ENCODE measurements around the gene GTF2F2.
"Not testable (repeated sequence)": the region's sequence is repeated elsewhere in the genome, so short reads cannot be mapped to it uniquely, and the experiment has no call there.

GTF2F2 gene

DNA sequence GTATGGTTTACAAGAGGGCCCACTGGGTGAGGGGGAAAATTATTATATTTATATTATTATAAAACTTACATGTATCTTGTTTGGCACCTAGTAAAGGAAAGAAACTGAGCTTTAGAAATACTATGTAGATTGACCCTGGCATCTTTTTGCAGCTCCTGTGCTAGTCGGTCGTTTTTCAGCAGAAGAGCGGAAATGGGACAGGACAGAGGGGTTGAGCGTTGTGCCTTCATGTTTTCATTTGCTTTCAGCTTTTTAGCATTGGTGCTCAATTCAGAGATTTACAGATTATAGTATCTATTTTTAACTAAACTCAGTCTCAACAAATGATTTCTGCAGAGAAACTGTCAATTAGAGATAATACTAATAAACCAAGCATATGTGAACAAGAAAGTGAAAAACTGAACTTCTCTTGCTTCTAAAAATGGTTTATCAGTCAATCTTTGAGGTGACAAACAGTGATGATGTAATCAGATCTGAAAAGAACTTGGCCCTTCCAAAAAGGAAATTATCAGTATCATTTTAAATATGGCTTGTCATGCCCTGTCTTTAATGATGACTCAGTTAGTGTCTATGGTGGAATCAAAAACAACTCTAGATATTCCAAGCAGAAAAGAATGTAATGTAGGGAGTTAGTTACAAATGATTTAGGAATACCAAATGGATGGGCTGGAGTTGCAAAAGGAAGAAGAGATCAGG is 137.5 kb downstream of the GTF2F2 start:
- DNase-seq = no peak

DNA sequence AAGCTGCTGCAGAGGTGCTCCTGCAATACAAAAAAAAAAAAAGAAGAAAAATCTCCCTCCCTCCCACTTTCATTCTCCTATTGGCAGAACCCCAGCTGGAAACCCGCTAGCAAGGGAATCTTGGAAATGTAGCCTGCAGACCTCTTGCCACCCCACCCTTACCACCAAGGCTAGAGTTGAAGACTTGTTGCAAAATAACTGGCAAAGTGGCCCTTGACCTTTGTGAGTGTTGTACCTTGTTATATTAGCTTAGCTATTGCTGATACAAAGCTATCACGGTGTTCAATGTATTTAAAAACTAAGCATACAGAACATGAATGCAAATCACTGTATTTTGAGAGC is 138.0 kb downstream of the GTF2F2 start:
- DNase-seq = no peak

DNA sequence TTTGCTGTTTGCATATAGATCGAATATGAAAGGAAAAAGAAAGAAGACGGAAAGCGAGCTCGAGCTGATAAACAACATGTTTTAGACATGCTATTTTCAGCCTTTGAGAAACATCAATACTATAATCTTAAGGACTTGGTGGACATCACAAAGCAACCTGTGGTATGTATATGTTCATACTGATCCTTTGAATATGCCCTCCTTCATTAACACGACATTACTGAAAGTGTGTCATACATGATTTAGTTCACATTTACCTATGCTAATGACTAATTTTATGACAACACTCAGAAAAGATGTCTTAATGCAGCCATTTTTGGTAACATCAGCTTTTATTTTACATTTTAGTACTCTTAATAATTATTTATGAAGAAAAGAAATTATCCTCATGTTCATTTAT is 146.9 kb downstream of the GTF2F2 start:
- DNase-seq = no peak

DNA sequence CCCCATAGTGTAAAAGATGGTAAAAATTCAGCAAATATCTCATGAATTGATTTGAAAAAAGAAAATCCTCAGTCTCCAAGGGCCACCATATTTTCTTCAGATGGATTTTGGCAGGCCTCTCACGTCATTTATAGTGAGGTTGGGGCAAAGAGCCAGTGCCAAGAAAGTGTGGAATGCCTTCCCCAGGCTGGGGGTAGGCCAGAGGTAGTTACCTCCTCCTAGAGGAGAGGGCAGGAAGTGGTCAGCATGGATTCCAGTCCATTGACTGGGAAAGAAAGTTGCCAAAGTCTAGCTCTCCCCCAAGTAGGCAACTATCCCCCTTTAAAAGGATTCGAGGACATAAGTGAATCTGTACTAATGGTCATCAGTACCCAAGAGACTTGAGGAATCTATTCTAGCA is 148.9 kb downstream of the GTF2F2 start:
- no peak for DNase-seq

DNA sequence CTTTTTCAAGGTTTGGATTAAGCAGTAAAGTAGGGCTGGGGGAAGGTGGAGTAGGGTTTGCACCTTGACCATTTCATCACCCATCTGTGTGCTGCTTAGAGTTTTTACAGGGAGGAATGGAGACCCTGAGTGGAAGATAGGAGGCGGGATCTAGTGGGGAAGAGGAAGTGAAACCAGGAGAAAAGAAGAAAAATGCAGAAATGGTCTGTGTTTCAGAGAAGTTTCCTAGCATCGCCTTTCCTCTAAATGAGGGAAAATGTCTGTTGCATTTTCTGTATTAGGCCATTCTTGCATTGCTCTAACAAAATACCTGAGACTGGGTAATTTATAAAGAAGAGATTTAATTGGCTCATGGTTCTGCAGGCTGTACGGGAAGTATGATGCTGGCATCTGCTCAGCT is 156.6 kb downstream of the GTF2F2 start:
- no peak for DNase-seq

DNA sequence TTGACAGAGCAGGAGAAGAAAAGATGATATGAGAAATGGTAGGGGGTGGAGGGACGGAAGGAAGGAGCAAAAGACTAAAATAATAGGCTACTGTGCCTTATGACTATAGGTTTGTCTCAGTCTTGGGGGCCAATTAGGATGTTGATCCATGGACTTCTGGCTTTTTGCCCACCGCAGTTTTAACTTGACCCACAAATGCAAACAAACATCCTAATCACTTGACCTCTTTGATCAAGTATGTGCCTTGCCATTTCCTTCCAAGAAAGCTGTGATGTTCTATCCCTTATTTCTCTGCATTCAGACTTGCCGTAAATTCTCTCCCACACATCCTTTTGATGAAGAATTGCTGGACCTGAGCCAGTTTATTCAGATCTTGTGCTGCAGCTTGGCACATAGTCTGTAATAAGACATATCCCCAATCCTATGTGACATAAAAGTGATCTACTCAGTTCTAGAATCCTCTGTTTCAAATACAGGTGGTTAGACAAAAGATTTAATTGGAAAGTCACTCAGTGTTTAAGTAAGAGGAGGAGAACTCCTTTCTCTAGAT is 157.9 kb downstream of the GTF2F2 start:
- no peak for DNase-seq

DNA sequence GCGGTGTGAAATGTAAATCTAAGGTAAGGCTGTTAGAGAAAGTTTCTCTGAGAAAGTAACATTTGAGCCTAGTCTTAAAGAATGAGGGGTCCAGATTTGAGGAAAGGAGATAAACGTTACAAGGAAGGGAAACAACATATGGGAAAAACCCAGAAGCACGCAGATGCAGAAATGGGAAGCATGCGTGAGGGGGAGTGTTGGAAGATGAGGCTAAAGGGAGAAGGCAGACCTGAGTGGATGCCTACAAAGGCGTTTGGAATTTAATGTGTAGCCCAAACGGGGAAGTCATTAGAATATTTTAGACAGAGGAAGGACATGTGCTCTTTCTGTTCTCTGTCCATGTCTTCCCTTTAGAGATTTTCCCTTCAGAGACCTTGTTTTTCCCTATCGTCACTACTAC is 159.7 kb downstream of the GTF2F2 start:
- DNase-seq = no peak

DNA sequence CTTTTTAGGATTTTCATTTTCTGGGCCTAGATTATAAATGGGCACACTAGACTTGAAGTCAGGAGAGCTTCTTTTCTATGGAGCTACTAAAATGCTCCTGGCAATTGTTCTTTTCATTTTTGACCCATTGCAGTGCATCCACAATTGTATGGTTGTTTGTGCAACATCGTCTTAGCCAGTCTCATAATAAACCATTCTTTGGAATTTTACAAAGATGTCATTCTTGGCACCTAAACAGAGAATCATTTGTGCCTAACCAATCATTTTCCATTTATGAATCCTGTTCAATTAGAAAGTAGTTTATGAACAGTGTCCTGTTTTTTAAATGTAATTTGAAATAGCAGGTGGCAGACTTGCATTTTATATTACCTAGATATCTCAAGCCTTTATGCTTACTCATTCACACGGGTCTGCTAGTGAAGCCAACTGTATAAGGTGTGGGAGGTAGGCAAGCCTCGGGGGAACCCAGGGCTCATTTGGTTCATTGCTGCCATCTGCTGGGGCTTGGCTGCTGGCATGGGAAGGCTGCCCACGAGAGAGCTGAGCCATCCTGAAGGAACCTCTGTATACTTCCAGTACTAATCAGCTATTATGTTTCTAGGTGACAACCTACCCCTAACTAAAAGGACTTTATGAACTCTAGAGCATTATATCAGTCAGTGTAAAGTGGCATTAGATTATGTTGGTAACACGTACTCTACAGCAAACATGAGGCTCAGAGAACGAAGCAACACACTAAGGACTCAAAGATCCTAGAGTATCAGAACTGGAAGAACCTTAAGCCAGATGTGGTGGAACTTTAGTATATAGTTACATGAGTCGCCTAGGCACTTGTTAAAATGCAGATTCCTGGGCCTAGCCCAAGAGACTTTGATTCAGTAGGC is 160.7 kb downstream of the GTF2F2 start:
- peak; percentile 81 to 83 for DNase-seq

DNA sequence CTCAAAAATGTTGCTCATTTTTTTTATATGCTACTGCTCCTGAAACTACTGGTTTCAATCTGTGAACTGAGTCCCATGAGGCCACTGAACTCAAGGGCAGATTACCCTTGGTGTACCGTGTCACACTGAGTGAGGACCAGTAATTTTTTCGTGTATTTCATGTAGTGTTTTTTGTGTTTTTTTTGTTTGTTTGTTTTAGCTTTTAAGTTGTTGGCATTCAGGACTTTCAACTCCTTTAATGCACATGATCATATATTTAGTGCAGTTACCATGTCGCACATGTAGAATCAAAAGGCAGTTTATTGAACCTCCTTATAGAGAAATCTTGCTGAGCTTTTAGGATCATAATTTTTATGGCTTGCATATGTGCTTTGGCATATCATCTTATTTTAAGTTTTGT is 162.7 kb downstream of the GTF2F2 start:
- DNase-seq = no peak

DNA sequence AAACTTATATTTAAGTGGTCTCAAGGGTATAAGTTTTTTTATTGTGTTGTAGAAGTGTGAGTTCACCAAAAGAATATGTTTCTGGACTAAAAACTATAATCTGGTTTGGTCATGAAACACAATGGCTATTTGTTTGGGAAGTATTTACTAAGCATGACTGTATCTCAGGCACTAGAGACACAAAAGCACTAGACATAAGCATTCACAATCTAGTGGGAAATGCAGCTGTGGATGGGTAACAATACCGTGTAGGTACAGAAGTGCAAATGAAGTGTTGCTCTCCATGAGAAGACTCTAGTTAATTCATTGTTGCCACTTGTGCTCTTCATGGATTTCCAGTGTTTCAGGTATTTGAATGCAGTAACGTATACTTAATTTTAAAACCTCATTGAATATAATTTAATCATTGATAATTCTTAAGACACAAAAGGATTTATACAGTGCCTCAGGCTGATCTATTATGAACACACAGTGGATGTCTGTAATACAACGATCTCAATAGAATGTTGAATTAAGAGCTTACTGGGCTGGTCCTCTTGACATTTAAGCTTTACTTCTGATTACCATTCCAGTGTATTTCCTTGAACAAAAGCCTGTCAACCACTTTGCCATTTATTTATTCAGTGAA is 169.7 kb downstream of the GTF2F2 start:
- no peak for DNase-seq

DNA sequence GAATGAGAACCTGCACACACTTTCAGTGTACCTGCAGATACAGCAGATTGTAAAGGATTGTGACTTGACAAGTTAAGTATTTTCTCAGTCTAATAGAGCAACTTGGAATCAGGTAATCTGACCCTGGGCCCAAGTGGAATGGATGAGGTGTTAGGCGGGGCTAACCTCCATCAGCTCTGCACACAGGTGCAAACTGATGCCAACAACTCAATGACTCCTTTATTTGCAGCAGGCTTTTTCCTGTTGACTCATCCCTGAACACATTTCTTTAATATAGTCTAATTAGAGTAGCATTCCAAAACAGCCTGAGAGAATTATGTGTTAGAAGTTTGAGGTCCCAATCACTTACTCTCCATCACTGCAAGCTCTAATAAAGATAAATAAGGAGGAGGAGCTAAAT is 171.9 kb downstream of the GTF2F2 start:
- DNase-seq = no peak

DNA sequence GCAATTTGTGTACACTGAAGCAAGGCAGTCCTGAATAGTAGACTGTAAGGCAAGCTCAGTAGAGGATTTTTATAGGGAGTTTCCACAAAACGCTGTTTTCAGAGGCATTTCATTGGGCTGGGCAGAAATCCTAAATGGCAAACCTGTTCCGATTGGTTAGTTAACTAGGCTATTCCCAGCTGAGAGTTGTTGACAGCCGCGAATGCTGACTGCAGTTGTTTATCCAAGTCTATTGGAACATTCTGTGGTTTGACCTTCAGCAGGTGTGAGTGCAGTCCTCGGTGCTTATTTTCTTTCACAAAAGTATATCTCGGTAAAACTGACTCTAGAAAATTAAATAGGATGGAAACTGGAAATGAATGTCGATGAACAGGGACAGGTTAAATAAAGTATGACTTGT is 175.2 kb downstream of the GTF2F2 start:
- no peak for DNase-seq

DNA sequence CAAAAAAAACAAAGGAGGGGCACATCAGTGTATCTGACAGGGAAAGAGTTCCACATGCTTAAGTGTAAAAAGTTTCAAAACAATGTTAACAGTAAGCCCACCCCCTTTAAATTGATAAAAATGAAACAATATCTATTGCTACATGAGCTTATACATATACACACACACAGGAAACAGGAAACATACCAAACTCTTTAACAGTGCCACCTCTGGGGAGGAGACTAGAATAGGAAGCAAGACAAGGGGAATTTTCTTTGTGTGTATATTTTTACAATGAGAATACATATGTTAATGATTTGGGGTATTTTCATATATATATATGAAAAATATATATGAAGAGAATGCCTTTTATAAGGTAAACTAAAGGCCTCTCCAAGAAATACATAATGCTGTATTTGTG is 175.9 kb downstream of the GTF2F2 start:
- no peak for DNase-seq

DNA sequence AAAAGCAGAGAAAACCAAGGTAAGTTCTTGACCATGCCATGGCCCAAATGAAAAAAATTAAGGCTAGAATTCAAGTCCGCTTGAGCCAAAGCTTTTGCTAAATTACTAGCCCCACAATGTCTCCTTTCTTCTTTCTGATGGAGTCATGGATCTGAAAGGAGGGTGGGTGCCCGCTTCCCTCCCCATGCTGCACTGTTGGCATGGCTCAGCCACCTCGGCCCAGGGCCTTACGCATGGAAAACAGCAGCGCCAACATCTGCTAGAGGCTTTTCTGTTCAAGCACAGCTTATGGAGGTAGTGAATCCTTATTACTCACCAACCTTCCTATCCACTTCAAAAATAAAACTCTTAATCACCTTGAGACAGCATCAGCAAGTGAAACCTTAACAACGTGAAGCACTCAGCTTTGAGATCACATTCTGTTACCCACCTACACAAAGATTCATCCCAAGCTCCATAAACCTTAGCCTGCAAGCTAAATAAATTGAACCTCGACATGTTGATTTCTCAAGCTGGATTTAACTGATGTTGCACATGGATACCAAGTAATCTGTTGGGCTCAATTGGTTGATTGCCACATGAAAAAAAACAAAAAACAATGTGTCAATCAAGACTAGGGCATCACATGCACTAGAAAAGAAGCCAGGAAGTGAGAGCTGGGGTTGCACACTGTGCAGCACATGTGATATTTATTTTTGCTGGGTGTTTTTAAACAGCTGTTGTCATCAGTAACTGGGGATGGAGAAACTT is 177.3 kb downstream of the GTF2F2 start:
- no peak for DNase-seq

DNA sequence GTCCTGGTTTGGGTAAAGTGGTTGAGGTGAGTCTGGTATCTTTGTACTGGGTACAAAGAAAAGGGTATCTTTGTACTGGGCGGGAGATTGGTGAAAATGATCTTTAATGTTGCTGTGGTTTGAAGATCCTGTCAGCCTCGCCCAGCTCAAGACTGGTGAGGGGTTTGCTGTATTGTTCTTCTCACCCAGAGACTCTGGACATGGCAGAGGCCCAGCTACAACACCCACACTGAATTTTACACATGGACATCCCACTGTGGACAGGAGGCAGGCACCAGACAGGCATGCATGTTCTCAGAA is 177.8 kb downstream of the GTF2F2 start:
- DNase-seq = no peak

DNA sequence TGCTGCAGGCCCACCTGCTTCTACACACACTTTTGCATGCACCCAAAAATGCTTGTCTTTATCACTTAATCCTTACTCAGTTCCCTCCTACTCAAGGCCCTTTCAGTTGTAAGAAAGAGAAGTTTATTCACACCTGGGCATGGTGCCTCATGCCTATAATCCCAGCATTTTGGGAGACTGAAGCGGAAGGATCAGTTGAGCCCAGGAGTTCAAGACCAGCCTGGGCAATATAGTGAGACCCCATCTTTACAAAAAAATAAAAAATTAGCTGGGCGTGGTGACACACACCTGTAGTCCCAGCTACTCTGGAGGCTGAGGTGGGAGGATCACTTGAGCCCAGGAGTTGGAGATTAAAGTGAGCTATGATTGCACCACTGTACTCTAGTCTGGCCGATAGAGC is 178.2 kb downstream of the GTF2F2 start:
- not testable (repeated sequence) for DNase-seq

DNA sequence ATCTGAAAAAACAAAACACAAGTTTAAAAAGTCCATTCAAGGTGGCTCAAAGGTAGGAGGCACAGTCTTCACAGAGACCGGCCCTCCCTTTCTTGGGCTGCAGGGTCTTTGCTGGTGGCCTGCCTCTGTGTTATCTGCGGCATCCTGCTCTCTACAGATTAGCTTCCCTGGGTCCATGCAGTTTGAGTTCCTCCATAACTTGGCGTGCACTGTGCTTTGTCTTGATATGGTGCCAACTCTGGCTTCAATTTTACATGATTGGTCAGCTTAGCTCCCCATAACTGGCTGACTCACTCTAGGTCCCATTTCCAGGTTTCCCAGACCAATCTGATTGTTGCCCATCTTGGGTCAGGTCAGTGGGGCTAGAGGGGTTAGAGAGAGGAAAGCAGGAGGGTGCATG is 178.9 kb downstream of the GTF2F2 start:
- no peak for DNase-seq

DNA sequence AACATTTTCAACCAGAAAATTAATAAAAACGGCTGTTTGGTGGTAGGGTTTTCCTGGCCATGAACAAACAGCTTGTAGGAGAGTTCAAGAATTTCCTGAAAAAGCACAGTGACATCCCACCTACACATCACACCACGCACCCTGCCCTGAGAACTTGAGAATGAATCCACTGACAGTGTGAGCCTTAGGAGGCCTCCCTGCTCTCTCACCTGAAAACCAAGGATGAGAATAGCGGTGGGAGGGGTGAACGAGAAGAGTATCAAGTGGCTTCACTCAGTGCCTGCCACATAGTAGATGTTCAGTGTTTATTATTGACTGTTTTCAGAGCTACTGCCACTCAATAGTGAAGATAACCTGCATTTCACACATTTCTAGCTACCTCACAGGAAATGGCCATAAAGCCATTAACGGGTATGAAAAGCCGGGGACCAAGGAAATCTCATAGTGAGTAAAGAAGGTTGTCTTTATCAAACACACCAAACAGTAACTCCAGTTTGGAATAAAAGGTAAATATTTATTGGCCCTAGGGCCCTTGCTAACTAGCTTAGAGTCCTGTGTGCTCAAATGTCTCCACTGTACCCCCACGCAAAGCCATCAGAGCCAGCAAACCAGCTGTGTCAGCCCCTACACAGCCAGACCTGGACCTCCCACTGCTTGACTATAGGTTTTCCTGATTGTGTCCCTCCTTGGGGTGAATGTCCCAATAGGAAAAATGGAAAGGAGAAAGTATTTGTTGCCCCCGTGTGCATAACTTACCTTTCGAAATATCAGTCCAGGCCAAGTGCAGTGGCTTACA is 180.1 kb downstream of the GTF2F2 start:
- no peak for DNase-seq

DNA sequence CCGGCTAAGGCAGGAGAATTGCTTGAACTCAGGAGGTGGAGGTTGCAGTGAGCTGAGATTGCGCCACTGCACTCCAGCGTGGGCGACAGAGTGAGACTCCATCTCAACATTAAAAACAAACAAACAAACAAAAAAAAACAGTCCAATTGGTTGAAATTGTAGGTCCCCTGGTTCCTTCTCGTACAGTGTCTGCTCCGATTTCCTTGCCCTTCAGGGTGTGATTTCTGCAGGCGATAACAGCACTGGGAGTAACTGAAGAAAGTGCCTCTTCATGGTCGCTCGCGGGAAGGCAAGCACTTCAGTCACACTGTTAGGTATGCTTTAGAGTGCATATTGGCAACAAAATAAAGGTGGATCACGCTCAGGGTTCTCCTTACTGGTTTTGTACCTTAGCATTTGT is 181.0 kb downstream of the GTF2F2 start:
- DNase-seq = no peak

DNA sequence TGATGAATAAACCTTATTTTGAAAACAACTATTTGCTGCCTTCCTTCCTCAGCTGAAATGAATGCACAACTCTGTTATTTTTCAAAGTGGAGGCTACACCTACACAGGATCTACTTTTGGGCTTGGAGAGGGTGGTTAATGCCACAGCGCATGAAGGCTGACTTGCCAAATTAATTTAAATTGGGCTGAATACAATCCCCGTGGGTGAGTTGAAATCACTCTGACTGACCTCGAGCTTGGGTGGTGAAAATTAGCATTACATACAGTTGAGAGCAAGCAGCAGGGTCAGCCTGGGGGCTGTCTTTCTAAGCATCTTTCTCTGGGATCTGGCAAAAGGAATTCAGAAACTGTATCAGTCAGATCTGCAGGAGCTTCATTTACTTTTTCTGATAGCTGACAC is 182.2 kb downstream of the GTF2F2 start:
- no peak for DNase-seq

DNA sequence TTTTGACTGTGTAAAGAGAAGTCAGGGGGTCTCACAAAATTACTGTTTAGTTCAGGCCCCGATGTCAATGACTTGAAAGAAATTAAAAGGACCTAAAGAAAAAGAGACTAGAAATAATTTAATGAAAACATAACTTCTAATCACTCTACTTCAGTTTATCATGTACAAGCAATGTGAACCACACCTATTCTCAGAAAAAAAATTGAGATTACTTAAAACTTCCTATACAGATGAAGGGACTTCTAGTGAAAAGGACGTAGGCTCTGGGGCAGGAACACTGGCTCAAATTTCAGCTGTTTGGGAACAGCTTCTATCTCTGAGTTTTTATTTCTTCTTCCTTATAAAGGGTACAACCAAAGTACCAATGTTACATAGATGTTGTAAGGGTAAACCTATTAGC is 182.7 kb downstream of the GTF2F2 start:
- no peak for DNase-seq

DNA sequence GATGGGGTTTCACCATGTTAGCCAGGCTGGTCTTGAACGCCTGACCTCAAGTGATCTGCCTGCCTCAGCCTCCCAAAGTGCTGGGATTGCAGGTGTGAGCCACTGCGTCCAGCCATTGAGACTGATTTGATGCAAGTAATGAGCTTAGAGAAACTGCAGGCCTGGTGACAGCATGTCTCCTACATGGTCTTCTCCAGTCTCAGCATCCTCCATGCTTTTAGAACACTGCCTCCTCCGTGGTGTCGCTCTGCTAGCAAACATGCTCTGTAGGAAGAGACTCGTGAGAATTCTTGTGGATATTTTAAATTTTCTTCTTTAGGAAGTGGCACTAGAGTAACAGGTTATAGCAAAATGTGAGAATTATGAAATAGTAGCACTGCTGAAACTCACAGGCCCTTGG is 183.6 kb downstream of the GTF2F2 start:
- no peak for DNase-seq

Data from hippocampal formation (tissue), 2 donors.